ENCODE measurements around the gene BORCS8.

GRCh38 chr19:19201697-19202630 lies 10.0 kb upstream of the BORCS8 start:
- TF ChIP-seq CTCF (IDR thresholded peaks at IDR 0.05; ENCODE audit: insufficient read depth, low read depth, low read length) (no peak), EZH2 (IDR thresholded peaks at IDR 0.05; ENCODE audit: insufficient read depth, low read length) (no peak)

Data from astrocyte (in vitro differentiated cells and primary cell).